HL-60 (cell line): Measurements from ENCODE around the gene GARIN5B.

Experiments
- GABPA ChIP-seq: IDR thresholded peaks from 2 replicates; pipeline ENCODE4 v1.6.1; 2012; ENCODE audit warnings: low read depth
- POLR2AphosphoS5 ChIP-seq: IDR thresholded peaks from 2 replicates; pipeline ENCODE4 v1.6.1; 2012; ENCODE audit warnings: low read depth
- SPI1 ChIP-seq: IDR thresholded peaks from 2 replicates; pipeline ENCODE4 v1.6.1; 2012; ENCODE audit warnings: low read depth, mild to moderate bottlenecking, borderline replicate concordance
- TF ChIP-seq, protein P1 (sequence below): IDR thresholded peaks from one replicate; pipeline ENCODE4 v1.5.1; 2011; ENCODE audit warnings: low read length, control low read depth, inconsistent platforms; ENCODE audit not compliant: insufficient read depth
- TF ChIP-seq, protein P2 (sequence below): IDR thresholded peaks from 2 replicates; pipeline ENCODE4 v1.6.1; 2012; ENCODE audit warnings: low read depth; ENCODE audit not compliant: insufficient replicate concordance

GRCh38 chr19:55311797-55312196 lies 51.3 kb downstream of the GARIN5B start:
- TF ChIP-seq, protein P1, sequence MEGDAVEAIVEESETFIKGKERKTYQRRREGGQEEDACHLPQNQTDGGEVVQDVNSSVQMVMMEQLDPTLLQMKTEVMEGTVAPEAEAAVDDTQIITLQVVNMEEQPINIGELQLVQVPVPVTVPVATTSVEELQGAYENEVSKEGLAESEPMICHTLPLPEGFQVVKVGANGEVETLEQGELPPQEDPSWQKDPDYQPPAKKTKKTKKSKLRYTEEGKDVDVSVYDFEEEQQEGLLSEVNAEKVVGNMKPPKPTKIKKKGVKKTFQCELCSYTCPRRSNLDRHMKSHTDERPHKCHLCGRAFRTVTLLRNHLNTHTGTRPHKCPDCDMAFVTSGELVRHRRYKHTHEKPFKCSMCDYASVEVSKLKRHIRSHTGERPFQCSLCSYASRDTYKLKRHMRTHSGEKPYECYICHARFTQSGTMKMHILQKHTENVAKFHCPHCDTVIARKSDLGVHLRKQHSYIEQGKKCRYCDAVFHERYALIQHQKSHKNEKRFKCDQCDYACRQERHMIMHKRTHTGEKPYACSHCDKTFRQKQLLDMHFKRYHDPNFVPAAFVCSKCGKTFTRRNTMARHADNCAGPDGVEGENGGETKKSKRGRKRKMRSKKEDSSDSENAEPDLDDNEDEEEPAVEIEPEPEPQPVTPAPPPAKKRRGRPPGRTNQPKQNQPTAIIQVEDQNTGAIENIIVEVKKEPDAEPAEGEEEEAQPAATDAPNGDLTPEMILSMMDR, result no peak
- TF ChIP-seq POLR2AphosphoS5, result no peak
- no peak for TF ChIP-seq GABPA
- TF ChIP-seq, protein P2, sequence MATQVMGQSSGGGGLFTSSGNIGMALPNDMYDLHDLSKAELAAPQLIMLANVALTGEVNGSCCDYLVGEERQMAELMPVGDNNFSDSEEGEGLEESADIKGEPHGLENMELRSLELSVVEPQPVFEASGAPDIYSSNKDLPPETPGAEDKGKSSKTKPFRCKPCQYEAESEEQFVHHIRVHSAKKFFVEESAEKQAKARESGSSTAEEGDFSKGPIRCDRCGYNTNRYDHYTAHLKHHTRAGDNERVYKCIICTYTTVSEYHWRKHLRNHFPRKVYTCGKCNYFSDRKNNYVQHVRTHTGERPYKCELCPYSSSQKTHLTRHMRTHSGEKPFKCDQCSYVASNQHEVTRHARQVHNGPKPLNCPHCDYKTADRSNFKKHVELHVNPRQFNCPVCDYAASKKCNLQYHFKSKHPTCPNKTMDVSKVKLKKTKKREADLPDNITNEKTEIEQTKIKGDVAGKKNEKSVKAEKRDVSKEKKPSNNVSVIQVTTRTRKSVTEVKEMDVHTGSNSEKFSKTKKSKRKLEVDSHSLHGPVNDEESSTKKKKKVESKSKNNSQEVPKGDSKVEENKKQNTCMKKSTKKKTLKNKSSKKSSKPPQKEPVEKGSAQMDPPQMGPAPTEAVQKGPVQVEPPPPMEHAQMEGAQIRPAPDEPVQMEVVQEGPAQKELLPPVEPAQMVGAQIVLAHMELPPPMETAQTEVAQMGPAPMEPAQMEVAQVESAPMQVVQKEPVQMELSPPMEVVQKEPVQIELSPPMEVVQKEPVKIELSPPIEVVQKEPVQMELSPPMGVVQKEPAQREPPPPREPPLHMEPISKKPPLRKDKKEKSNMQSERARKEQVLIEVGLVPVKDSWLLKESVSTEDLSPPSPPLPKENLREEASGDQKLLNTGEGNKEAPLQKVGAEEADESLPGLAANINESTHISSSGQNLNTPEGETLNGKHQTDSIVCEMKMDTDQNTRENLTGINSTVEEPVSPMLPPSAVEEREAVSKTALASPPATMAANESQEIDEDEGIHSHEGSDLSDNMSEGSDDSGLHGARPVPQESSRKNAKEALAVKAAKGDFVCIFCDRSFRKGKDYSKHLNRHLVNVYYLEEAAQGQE, result no peak
- no peak for TF ChIP-seq SPI1
